ENCODE data around the gene AOPEP.

AOPEP gene

GRCh38 chr9:94779031-94779430, 52.5 kb downstream of the AOPEP start:
- H2AFZ ChIP-seq (ENCODE audit: low read length) = no peak overlapping the region
- no peaks in the 10 kb centered on the region for H3K9me2 ChIP-seq (replicated peaks; ENCODE audit: insufficient read depth, low read length)
- H3K27ac ChIP-seq (ENCODE audit: low read length) = no peak overlapping the region
- no peaks in the 10 kb centered on the region for H3K4me1 ChIP-seq (ENCODE audit: low read length)
- H3K27me3 ChIP-seq (replicated peaks; ENCODE audit: insufficient read depth, low read length) = no peaks in the 10 kb centered on the region
- TF ChIP-seq EZH2phosphoT487 (IDR thresholded peaks at IDR 0.05; ENCODE audit: low read length) (no peak), CTCF (IDR thresholded peaks at IDR 0.05; ENCODE audit: low read length) (no peak), EZH2 (optimal IDR thresholded peaks at IDR 0.05; ENCODE audit: low read depth, low read length) (no peak)
- DNase-seq = no peak
- H3K79me2 ChIP-seq (ENCODE audit: low read length) = no peaks in the 10 kb centered on the region
- H3K9ac ChIP-seq (ENCODE audit: low read length) = no peak overlapping the region
- no peaks in the 10 kb centered on the region for H4K20me1 ChIP-seq (ENCODE audit: insufficient read depth, low read length)
- no peaks in the 10 kb centered on the region for H3F3A ChIP-seq (ENCODE audit: insufficient read depth, low read length)
- H3K36me3 ChIP-seq (replicated peaks; ENCODE audit: insufficient read depth, low read length) = no peaks in the 10 kb centered on the region
- H3K9me3 ChIP-seq (replicated peaks; ENCODE audit: insufficient read depth, low read length) = no peaks in the 10 kb centered on the region
- H3K4me2 ChIP-seq (ENCODE audit: low read depth, low read length) = no peak overlapping the region
- H3K4me3 ChIP-seq (ENCODE audit: low read length) = no peak overlapping the region

GRCh38 chr9:94779693-94780290, 53.3 kb downstream of the AOPEP start:
- TF ChIP-seq CTCF (IDR thresholded peaks at IDR 0.05; ENCODE audit: low read length) = no peak
- TF ChIP-seq EZH2phosphoT487 (IDR thresholded peaks at IDR 0.05; ENCODE audit: low read length) = no peak
- no peak for TF ChIP-seq EZH2 (optimal IDR thresholded peaks at IDR 0.05; ENCODE audit: low read depth, low read length)
- no peak overlapping the region for H3K4me2 ChIP-seq (ENCODE audit: low read depth, low read length)
- H3K36me3 ChIP-seq (replicated peaks; ENCODE audit: insufficient read depth, low read length) = no peaks in the 10 kb centered on the region
- no peak overlapping the region for H3K4me3 ChIP-seq (ENCODE audit: low read length)
- no peaks in the 10 kb centered on the region for H3F3A ChIP-seq (ENCODE audit: insufficient read depth, low read length)
- no peaks in the 10 kb centered on the region for H4K20me1 ChIP-seq (ENCODE audit: insufficient read depth, low read length)
- H3K9ac ChIP-seq (ENCODE audit: low read length) = no peak overlapping the region
- H3K27me3 ChIP-seq (replicated peaks; ENCODE audit: insufficient read depth, low read length) = no peaks in the 10 kb centered on the region
- no peaks in the 10 kb centered on the region for H3K4me1 ChIP-seq (ENCODE audit: low read length)
- H3K79me2 ChIP-seq (ENCODE audit: low read length) = no peaks in the 10 kb centered on the region
- no peaks in the 10 kb centered on the region for H3K9me3 ChIP-seq (replicated peaks; ENCODE audit: insufficient read depth, low read length)
- H2AFZ ChIP-seq (ENCODE audit: low read length) = no peak overlapping the region
- no peak overlapping the region for H3K27ac ChIP-seq (ENCODE audit: low read length)
- DNase-seq = no peak
- no peaks in the 10 kb centered on the region for H3K9me2 ChIP-seq (replicated peaks; ENCODE audit: insufficient read depth, low read length)

- Histone ChIP-seq H3K9me3 (replicated peaks; ENCODE audit: insufficient read depth, low read length) (no peaks in the 10 kb centered on the region), H3K27me3 (replicated peaks; ENCODE audit: insufficient read depth, low read length) (no peaks in the 10 kb centered on the region), H4K20me1 (ENCODE audit: insufficient read depth, low read length) (no peaks in the 10 kb centered on the region), H3K4me2 (ENCODE audit: low read depth, low read length) (no peak overlapping the region), H3K79me2 (ENCODE audit: low read length) (no peaks in the 10 kb centered on the region), H2AFZ (ENCODE audit: low read length) (no peak overlapping the region), H3K27ac (ENCODE audit: low read length) (no peak overlapping the region), H3K9me2 (replicated peaks; ENCODE audit: insufficient read depth, low read length) (no peaks in the 10 kb centered on the region), H3F3A (ENCODE audit: insufficient read depth, low read length) (no peaks in the 10 kb centered on the region), H3K4me3 (ENCODE audit: low read length) (no peak overlapping the region), H3K36me3 (replicated peaks; ENCODE audit: insufficient read depth, low read length) (no peaks in the 10 kb centered on the region), H3K4me1 (ENCODE audit: low read length) (no peaks in the 10 kb centered on the region), H3K9ac (ENCODE audit: low read length) (no peak overlapping the region)
- TF ChIP-seq EZH2phosphoT487 (IDR thresholded peaks at IDR 0.05; ENCODE audit: low read length) (no peak), EZH2 (optimal IDR thresholded peaks at IDR 0.05; ENCODE audit: low read depth, low read length) (no peak), CTCF (IDR thresholded peaks at IDR 0.05; ENCODE audit: low read length) (no peak)
- DNase-seq = no peak
These were observed 54.0 kb downstream of the AOPEP start for GRCh38 chr9:94780516-94780950.

Data from MM.1S (cell line).